Stimulated activated naive CD8-positive, alpha-beta T cell treated with anti-CD3 and anti-CD28 coated beads, Interleukin-15, Interleukin-2, amounts not matched to agents 100 ng/mL and 50 ng/mL, for 24 hours (primary cell): ENCODE results near the gene CNN2.

Experiments
- H3K27ac Mint-ChIP-seq: one replicate; pipeline ENCODE4 v1.8.0; 2021; ENCODE audit warnings: mild to moderate bottlenecking, mixed read lengths
- H3K27me3 Mint-ChIP-seq: one replicate; pipeline ENCODE4 v1.8.0; 2021; ENCODE audit warnings: mixed read lengths
- H3K36me3 Mint-ChIP-seq: one replicate; pipeline ENCODE4 v1.8.0; 2021; ENCODE audit warnings: low read depth, mixed read lengths
- H3K4me1 Mint-ChIP-seq: one replicate; pipeline ENCODE4 v1.8.0; 2021; ENCODE audit warnings: low read depth, mixed read lengths
- H3K4me3 Mint-ChIP-seq: one replicate; pipeline ENCODE4 v1.8.0; 2021; ENCODE audit warnings: mild to moderate bottlenecking, mixed read lengths
- H3K9me3 Mint-ChIP-seq: one replicate; pipeline ENCODE4 v1.8.0; 2021; ENCODE audit warnings: mixed read lengths

The CNN2 gene

GRCh38 chr19:1080360-1081161 is 54.2 kb downstream of the CNN2 start:
- Mint-ChIP-seq H3K4me3 (no peak overlapping the region), H3K9me3 (no peaks in the 10 kb centered on the region), H3K4me1 (peaks cover 61% of the 10 kb centered on the region), H3K36me3 (peaks cover 55% of the 10 kb centered on the region), H3K27ac (no peak overlapping the region), H3K27me3 (no peaks in the 10 kb centered on the region)

DNA sequence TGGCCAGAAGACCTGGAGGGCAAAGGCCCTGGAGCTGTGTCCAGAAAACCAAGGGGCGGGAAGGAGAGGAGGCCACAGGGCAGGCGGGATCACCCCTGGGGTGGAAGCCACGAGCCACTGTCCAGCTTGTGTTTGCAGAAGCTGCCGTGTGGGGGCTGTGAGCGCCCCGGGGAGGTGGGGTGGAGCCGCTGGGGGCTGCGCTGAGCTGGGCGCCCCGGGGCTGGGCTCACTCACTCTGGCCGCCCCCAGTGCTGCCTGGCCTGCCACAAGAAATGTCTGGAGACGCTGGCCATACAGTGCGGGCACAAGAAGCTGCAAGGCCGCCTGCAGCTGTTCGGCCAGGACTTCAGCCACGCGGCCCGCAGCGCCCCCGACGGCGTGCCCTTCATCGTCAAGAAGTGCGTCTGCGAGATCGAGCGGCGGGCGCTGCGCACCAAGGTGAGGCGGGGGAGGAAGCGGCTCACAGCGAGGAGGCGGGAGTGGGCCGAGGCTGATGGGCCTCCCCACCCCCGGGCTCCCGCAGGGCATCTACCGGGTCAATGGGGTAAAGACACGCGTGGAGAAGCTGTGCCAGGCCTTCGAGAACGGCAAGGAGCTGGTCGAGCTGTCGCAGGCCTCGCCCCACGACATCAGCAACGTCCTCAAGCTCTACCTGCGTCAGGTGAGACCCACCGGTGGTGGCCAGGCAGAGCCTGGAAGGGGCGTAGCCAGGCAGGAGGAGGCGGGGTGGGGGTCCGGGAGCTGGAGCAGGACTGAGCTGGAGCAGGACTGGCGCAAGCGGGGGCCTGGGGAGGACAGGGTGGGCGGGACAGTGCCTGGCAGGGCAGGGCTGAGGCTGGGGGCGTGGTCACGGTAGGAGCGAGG is 55.1 kb downstream of the CNN2 start:
- Mint-ChIP-seq H3K4me1 (peaks cover 57% of the 10 kb centered on the region), H3K36me3 (peaks cover 48% of the 10 kb centered on the region), H3K27ac (no peak overlapping the region), H3K27me3 (no peaks in the 10 kb centered on the region), H3K4me3 (no peak overlapping the region), H3K9me3 (no peaks in the 10 kb centered on the region)

GRCh38 chr19:1082165-1082927 is 55.9 kb downstream of the CNN2 start:
- Mint-ChIP-seq H3K4me3 (no peak overlapping the region), H3K27ac (peak overlapping the region; percentile 55)

GRCh38 chr19:1082928-1083816 is 56.8 kb downstream of the CNN2 start:
- no peak overlapping the region for H3K27ac Mint-ChIP-seq
- no peaks in the 10 kb centered on the region for H3K9me3 Mint-ChIP-seq
- H3K4me1 Mint-ChIP-seq: peaks cover 56% of the 10 kb centered on the region
- no peaks in the 10 kb centered on the region for H3K27me3 Mint-ChIP-seq
- peaks cover 47% of the 10 kb centered on the region for H3K36me3 Mint-ChIP-seq
- no peak overlapping the region for H3K4me3 Mint-ChIP-seq

More at GRCh38 chr19:1082165-1082927, 55.9 kb downstream of the CNN2 start:
- peaks cover 43% of the 10 kb centered on the region for H3K36me3 Mint-ChIP-seq
- H3K4me1 Mint-ChIP-seq: peaks cover 56% of the 10 kb centered on the region
- H3K27me3 Mint-ChIP-seq: no peaks in the 10 kb centered on the region
- H3K9me3 Mint-ChIP-seq: no peaks in the 10 kb centered on the region

GRCh38 chr19:1084024-1084868 is 57.8 kb downstream of the CNN2 start:
- Mint-ChIP-seq H3K36me3 (peaks cover 48% of the 10 kb centered on the region), H3K9me3 (no peaks in the 10 kb centered on the region), H3K27me3 (no peaks in the 10 kb centered on the region), H3K4me1 (peaks cover 58% of the 10 kb centered on the region), H3K4me3 (no peak overlapping the region), H3K27ac (peak overlapping the region; percentile 31)

GRCh38 chr19:1085053-1085658 is 58.7 kb downstream of the CNN2 start:
- peaks cover 52% of the 10 kb centered on the region for H3K4me1 Mint-ChIP-seq
- H3K36me3 Mint-ChIP-seq: peaks cover 40% of the 10 kb centered on the region
- H3K4me3 Mint-ChIP-seq: peak overlapping the region; percentile 0
- no peaks in the 10 kb centered on the region for H3K9me3 Mint-ChIP-seq
- no peaks in the 10 kb centered on the region for H3K27me3 Mint-ChIP-seq
- peak overlapping the region; percentile 69 for H3K27ac Mint-ChIP-seq

DNA sequence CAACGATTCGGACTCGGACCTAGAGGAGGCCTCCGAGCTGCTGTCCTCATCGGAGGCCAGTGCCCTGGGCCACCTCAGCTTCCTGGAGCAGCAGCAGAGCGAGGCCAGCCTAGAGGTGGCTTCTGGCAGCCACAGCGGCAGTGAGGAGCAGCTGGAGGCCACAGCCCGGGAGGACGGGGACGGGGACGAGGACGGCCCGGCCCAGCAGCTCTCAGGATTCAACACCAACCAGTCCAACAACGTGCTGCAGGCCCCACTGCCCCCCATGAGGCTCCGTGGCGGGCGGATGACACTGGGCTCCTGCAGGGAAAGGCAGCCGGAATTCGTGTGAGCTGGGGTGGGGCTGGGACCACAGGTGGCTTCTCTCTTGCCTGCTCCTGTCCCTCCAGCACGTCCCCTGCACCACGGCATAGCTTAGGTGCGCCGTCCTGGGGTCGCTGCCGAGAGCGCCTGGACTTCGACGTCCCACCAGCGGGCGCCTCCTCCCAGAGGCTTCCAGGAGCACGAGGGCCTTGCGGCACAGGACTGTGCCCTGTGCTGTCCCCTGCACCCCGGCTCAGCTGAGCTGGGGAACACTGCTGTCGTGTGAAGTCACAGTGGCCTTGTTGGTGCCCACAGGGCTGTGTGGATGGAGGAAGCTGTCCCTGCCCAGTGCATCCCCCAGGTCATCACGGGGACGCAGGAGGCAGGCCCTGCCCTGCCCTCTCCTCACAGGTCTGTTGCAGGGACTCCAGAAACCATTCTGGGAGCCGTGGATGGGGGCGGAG is 59.5 kb downstream of the CNN2 start:
- H3K27ac Mint-ChIP-seq: peak overlapping the region; percentile 69
- peaks cover 55% of the 10 kb centered on the region for H3K4me1 Mint-ChIP-seq
- H3K9me3 Mint-ChIP-seq: no peaks in the 10 kb centered on the region
- H3K4me3 Mint-ChIP-seq: no peak overlapping the region
- H3K27me3 Mint-ChIP-seq: no peaks in the 10 kb centered on the region
- H3K36me3 Mint-ChIP-seq: peaks cover 40% of the 10 kb centered on the region

- Mint-ChIP-seq H3K27me3 (no peaks in the 10 kb centered on the region), H3K27ac (peak overlapping the region; percentile 16), H3K36me3 (peaks cover 32% of the 10 kb centered on the region), H3K9me3 (no peaks in the 10 kb centered on the region), H3K4me3 (no peak overlapping the region), H3K4me1 (peaks cover 57% of the 10 kb centered on the region)
Observed at GRCh38 chr19:1086613-1087012, 60.2 kb downstream of the CNN2 start.

- peak overlapping the region; percentile 88 for H3K27ac Mint-ChIP-seq
- peaks cover 30% of the 10 kb centered on the region for H3K36me3 Mint-ChIP-seq
- H3K27me3 Mint-ChIP-seq: no peaks in the 10 kb centered on the region
- H3K9me3 Mint-ChIP-seq: no peaks in the 10 kb centered on the region
- H3K4me1 Mint-ChIP-seq: peaks cover 63% of the 10 kb centered on the region
- H3K4me3 Mint-ChIP-seq: peak overlapping the region; percentile 28
Observed at GRCh38 chr19:1087813-1088415, 61.5 kb downstream of the CNN2 start.

GRCh38 chr19:1088416-1089010 is 62.1 kb downstream of the CNN2 start:
- no peaks in the 10 kb centered on the region for H3K9me3 Mint-ChIP-seq
- H3K4me3 Mint-ChIP-seq: no peak overlapping the region
- H3K27me3 Mint-ChIP-seq: no peaks in the 10 kb centered on the region
- H3K36me3 Mint-ChIP-seq: peaks cover 28% of the 10 kb centered on the region
- H3K27ac Mint-ChIP-seq: peak overlapping the region; percentile 88
- peaks cover 68% of the 10 kb centered on the region for H3K4me1 Mint-ChIP-seq
